Psoas muscle (tissue), 8 donors: ENCODE results near the gene PTPRG. TPM values are rescaled to one million over a fixed set of nuclear protein-coding genes. Genes with fewer than 3 reads are reported as not detected.

Experiments
- ATAC-seq, 4 donors: fragments of 200-7000 bp; cut with Tn5 transposase; one replicate each; pipeline ENCODE4 v1.9.1; 2020; ENCODE audit warnings: moderate library complexity in 3 of 4, mild to moderate bottlenecking in 2 of 4
- DNase-seq, 2 donors: peaks; one replicate each; pipeline ENCODE4 v3.0.0-alpha.2; 2020
- H3K27ac ChIP-seq: fragments of 200-600 bp; one replicate; pipeline ENCODE4 v1.8.0; 2022
- H3K27me3 ChIP-seq, 3 donors: fragments of 200-600 bp in 1 of 3; one replicate each; pipeline versions ENCODE4 v1.6.1 to v1.8.0; 2013 to 2022; ENCODE audit warnings: low read length in 2 of 3, mild to moderate bottlenecking in 2 of 3, moderate library complexity in 1 of 3; ENCODE audit not compliant: insufficient read depth in 3 of 3
- H3K36me3 ChIP-seq, 2 donors: fragments of 200-600 bp in 1 of 2; one replicate each; pipeline versions ENCODE4 v1.6.1 to v1.8.0; 2013 to 2022; ENCODE audit warnings: low read depth in 1 of 2, mild to moderate bottlenecking in 1 of 2, moderate library complexity in 1 of 2; ENCODE audit not compliant: insufficient read depth in 1 of 2
- H3K4me1 ChIP-seq: fragments of 200-600 bp; one replicate; pipeline ENCODE4 v1.8.0; 2022
- H3K4me3 ChIP-seq: fragments of 200-600 bp; one replicate; pipeline ENCODE4 v1.8.0; 2022; ENCODE audit warnings: mild to moderate bottlenecking
- H3K9me3 ChIP-seq: fragments of 200-600 bp; one replicate; pipeline ENCODE4 v1.8.0; 2022
- CTCF ChIP-seq: fragments of 200-600 bp; IDR thresholded peaks from one replicate; pipeline ENCODE4 v1.8.0; 2022; ENCODE audit warnings: antibody characterized with exemption
- WGBS, 3 donors: extraction: QIAGEN DNeasy Blood & Tissue Kit; methylation state at CpG; one replicate each; pipeline versions ENCODE4 v1.1.6 to v1.1.7; 2013; 5-methylcytosine and 5-hydroxymethylcytosine counted together
- intact Hi-C, 2 donors: fragments of 100-400 bp; cut with DNase I; formaldehyde crosslinking; loops; one replicate each; pipeline versions ENCODE4 v1.11.0 to v1.14.2; 2022
- polyA plus RNA-seq, 3 donors: library from polyadenylated mRNA; stranded (reverse); fragments of 200-250 nt; gene quantifications; one replicate each; pipeline ENCODE4 v1.2.3, GENCODE V29; 2013
- total RNA-seq, 4 donors: library from RNA; stranded (reverse); fragmentation: NEBNext Ultra II Directional in 2 of 4; extraction: Animal tissue kit (Norgen Biotek cat#: 25700) in 2 of 4; gene quantifications; one replicate each; pipeline versions ENCODE4 v1.2.1 to v1.2.4, GENCODE V29; 2021 to 2023
- donor health status: healthy with polysubstance abuse.
- donor health status: DM: no; HTN: no; CAD: no; lungs with moderate emphysema.
- donor health status: Bipolar disorder and iron deficiency.
- donor health status: healthy.
- donor health status: DM: yes; HTN: yes; CAD: no.
- donor health status: DM: no; HTN: no; CAD: no.
- donor health status: DM: no; HTN: no; CAD: no.
- donor health status: DM: yes; HTN: yes; CAD: no.

The PTPRG gene
- total and polyA plus RNA-seq, 7 donors = 4.5 to 29.5 (median 12.6) TPM

GRCh38 chr3:61589856-61590255, 28.5 kb downstream of the PTPRG start:
- no peak for TF ChIP-seq CTCF
- WGBS, 3 donors = 69 to 74% (median 72%) methylated on average over 4 to 5 of the region's 5 CpGs
- Histone ChIP-seq H3K36me3 (peaks cover 0 to 5% of the 10 kb centered on the region in 2 donors), H3K27ac (no peak overlapping the region), H3K4me1 (peaks cover 22% of the 10 kb centered on the region), H3K4me3 (no peak overlapping the region), H3K27me3 (no peaks in the 10 kb centered on the region), H3K9me3 (no peaks in the 10 kb centered on the region)
- intact Hi-C loops = loop anchor here in 1 of 2 donors (10.0 kb wide), 1 partner anchor 245 kb away; no protein-coding TSS in a partner anchor
- peak; percentile 31 to 88 (median 76) for ATAC-seq
- DNase-seq = no peak

DNA sequence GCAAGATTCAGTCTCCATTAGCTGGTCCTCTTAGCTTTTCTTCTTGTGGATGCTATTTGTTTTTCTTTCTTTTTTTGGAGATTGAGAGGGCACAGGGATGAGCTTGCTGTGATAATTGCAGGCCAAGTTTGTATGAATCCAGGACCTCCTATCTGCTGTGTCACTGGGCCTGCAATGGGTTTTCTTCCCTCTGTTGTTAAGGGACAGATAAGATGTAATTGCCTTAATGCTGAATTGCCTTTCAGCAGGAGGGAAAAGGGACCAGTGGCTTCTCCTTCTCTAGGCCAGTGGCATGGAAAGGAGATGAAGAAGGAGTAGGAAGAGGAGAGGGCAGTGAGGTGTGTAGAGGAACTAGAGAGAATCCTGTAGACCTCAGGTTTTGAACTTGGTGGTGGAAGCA, 29.9 kb downstream of the PTPRG start:
- TF ChIP-seq CTCF = no peak
- intact Hi-C loops = no loop called here
- no peak overlapping the region for H3K4me3 ChIP-seq
- H3K36me3 ChIP-seq = peaks cover 0 to 5% of the 10 kb centered on the region in 2 donors
- H3K9me3 ChIP-seq = no peaks in the 10 kb centered on the region
- no peak overlapping the region for H3K27ac ChIP-seq
- peaks cover 32% of the 10 kb centered on the region for H3K4me1 ChIP-seq
- ATAC-seq = no peak
- no peaks in the 10 kb centered on the region for H3K27me3 ChIP-seq
- no peak for DNase-seq

- TF ChIP-seq CTCF = no peak
- DNase-seq (no peak), ATAC-seq (no peak)
- Histone ChIP-seq H3K36me3 (peaks cover 0 to 4% of the 10 kb centered on the region in 2 donors), H3K4me3 (no peak overlapping the region), H3K27ac (peak overlapping the region; percentile 54), H3K9me3 (no peaks in the 10 kb centered on the region), H3K27me3 (no peaks in the 10 kb centered on the region), H3K4me1 (peaks cover 27% of the 10 kb centered on the region)
- 61 to 69% (median 67%) methylated on average over 4 of the region's 4 CpGs for WGBS, 3 donors
- intact Hi-C loops = no loop called here
Observed at GRCh38 chr3:61593446-61594029, 32.2 kb downstream of the PTPRG start.

GRCh38 chr3:61594144-61594963, 33.0 kb downstream of the PTPRG start:
- 45 to 63% (median 45%) methylated on average over 12 of the region's 12 CpGs for WGBS, 3 donors
- TF ChIP-seq CTCF = no peak
- no peaks in the 10 kb centered on the region for H3K9me3 ChIP-seq
- H3K27ac ChIP-seq = peak overlapping the region; percentile 54
- peak; percentile 36 to 61 (median 54) for ATAC-seq
- no peak for DNase-seq
- no peaks in the 10 kb centered on the region for H3K27me3 ChIP-seq
- peak overlapping the region; percentile 35 for H3K4me3 ChIP-seq
- intact Hi-C loops = no loop called here
- H3K36me3 ChIP-seq = no peaks in the 10 kb centered on the region
- H3K4me1 ChIP-seq = peaks cover 27% of the 10 kb centered on the region
